HT1080 (cell line): Measurements from ENCODE around the gene HAUS3. TPM values are rescaled to one million over a fixed set of nuclear protein-coding genes. Genes with fewer than 3 reads are reported as not detected.
"Not testable (repeated sequence)": the region's sequence is repeated elsewhere in the genome, so short reads cannot be mapped to it uniquely, and the experiment has no call there.

ENCODE experiments used
- DNase-seq: peaks from one replicate; pipeline ENCODE4 v3.0.0-alpha.2; 2015; ENCODE audit warnings: low read depth
- total RNA-seq: library from RNA; depleted of rRNA; stranded (reverse); fragments of >200 nt; shearing (Covaris generic); gene quantifications from 2 replicates; pipeline ENCODE4 v1.2.3, GENCODE V29; 2014

HAUS3 gene
- total RNA-seq, 1 experiment from 2014 or later: 16.7 TPM

GRCh38 chr4:2275546-2276251 lies 33.8 kb upstream of the HAUS3 start:
- no peak for DNase-seq

- not testable (repeated sequence) for DNase-seq
These were observed 33.1 kb upstream of the HAUS3 start for GRCh38 chr4:2275044-2275397.

- no peak for DNase-seq
These were observed 32.6 kb upstream of the HAUS3 start for GRCh38 chr4:2274320-2275043.

- DNase-seq: no peak
These were observed 31.9 kb upstream of the HAUS3 start for GRCh38 chr4:2273657-2274319.

GRCh38 chr4:2273221-2273620 lies 31.3 kb upstream of the HAUS3 start:
- no peak for DNase-seq

- no peak for DNase-seq
These were observed 30.9 kb upstream of the HAUS3 start for GRCh38 chr4:2272828-2273120.

- DNase-seq: no peak
These were observed 30.3 kb upstream of the HAUS3 start for GRCh38 chr4:2272026-2272827.

- no peak for DNase-seq
These were observed 29.5 kb upstream of the HAUS3 start for GRCh38 chr4:2271279-2272025.

GRCh38 chr4:2270341-2271165 lies 28.6 kb upstream of the HAUS3 start:
- DNase-seq: no peak

- no peak for DNase-seq
These were observed 27.8 kb upstream of the HAUS3 start for GRCh38 chr4:2269618-2270163.

- DNase-seq: no peak
These were observed 27.2 kb upstream of the HAUS3 start for GRCh38 chr4:2269206-2269531.

- no peak for DNase-seq
These were observed 26.7 kb upstream of the HAUS3 start for GRCh38 chr4:2268357-2269205.

GRCh38 chr4:2267841-2268240 lies 25.9 kb upstream of the HAUS3 start:
- DNase-seq: no peak

GRCh38 chr4:2267320-2267811 lies 25.4 kb upstream of the HAUS3 start:
- DNase-seq: no peak

- no peak for DNase-seq
These were observed 24.9 kb upstream of the HAUS3 start for GRCh38 chr4:2266821-2267220.

GRCh38 chr4:2266181-2266580 lies 24.3 kb upstream of the HAUS3 start:
- DNase-seq: no peak

GRCh38 chr4:2265113-2266110 lies 23.5 kb upstream of the HAUS3 start:
- no peak for DNase-seq
